ENCODE data around the gene CLMN. TPM values are rescaled to one million over a fixed set of nuclear protein-coding genes. Genes with fewer than 3 reads are reported as not detected.

Gene CLMN
- total RNA-seq, 1 donor from 2014 or later: 7.7 TPM

- no peaks in the 10 kb centered on the region for H3K9me3 Mint-ChIP-seq
- no peaks in the 10 kb centered on the region for H3K27me3 Mint-ChIP-seq (ENCODE audit: low read depth)
- no peak for TF ChIP-seq CTCF (conservative IDR thresholded peaks at IDR 0.05)
- H3K27ac Mint-ChIP-seq (ENCODE audit: unreplicated experiment): peak overlapping the region; percentile 88
- no peak for DNase-seq (ENCODE audit: low read depth, low spot score)
- no peaks in the 10 kb centered on the region for H3K36me3 Mint-ChIP-seq (ENCODE audit: low read depth)
- no peak overlapping the region for H3K4me3 Mint-ChIP-seq
- peaks cover 43% of the 10 kb centered on the region for H3K4me1 Mint-ChIP-seq
These were observed 63.0 kb downstream of the CLMN start for GRCh38 chr14:95256776-95257060.

GRCh38 chr14:95256002-95256775, 63.5 kb downstream of the CLMN start:
- Mint-ChIP-seq H3K36me3 (ENCODE audit: low read depth) (no peaks in the 10 kb centered on the region), H3K4me3 (no peak overlapping the region), H3K9me3 (no peaks in the 10 kb centered on the region), H3K27me3 (ENCODE audit: low read depth) (no peaks in the 10 kb centered on the region), H3K27ac (ENCODE audit: unreplicated experiment) (peak overlapping the region; percentile 88), H3K4me1 (peaks cover 48% of the 10 kb centered on the region)
- TF ChIP-seq CTCF (conservative IDR thresholded peaks at IDR 0.05): no peak
- no peak for DNase-seq (ENCODE audit: low read depth, low spot score)

GRCh38 chr14:95255487-95255886, 64.2 kb downstream of the CLMN start:
- peak; percentile 58 for DNase-seq (ENCODE audit: low read depth, low spot score)
- no peaks in the 10 kb centered on the region for H3K9me3 Mint-ChIP-seq
- H3K4me3 Mint-ChIP-seq: peak overlapping the region; percentile 23
- H3K36me3 Mint-ChIP-seq (ENCODE audit: low read depth): no peaks in the 10 kb centered on the region
- no peak for TF ChIP-seq CTCF (conservative IDR thresholded peaks at IDR 0.05)
- peaks cover 48% of the 10 kb centered on the region for H3K4me1 Mint-ChIP-seq
- H3K27me3 Mint-ChIP-seq (ENCODE audit: low read depth): no peaks in the 10 kb centered on the region
- H3K27ac Mint-ChIP-seq (ENCODE audit: unreplicated experiment): peak overlapping the region; percentile 2

GRCh38 chr14:95255013-95255412, 64.7 kb downstream of the CLMN start:
- no peak for DNase-seq (ENCODE audit: low read depth, low spot score)
- TF ChIP-seq CTCF (conservative IDR thresholded peaks at IDR 0.05): no peak
- peaks cover 52% of the 10 kb centered on the region for H3K4me1 Mint-ChIP-seq
- H3K4me3 Mint-ChIP-seq: peak overlapping the region; percentile 23
- no peaks in the 10 kb centered on the region for H3K27me3 Mint-ChIP-seq (ENCODE audit: low read depth)
- no peaks in the 10 kb centered on the region for H3K36me3 Mint-ChIP-seq (ENCODE audit: low read depth)
- no peaks in the 10 kb centered on the region for H3K9me3 Mint-ChIP-seq
- no peak overlapping the region for H3K27ac Mint-ChIP-seq (ENCODE audit: unreplicated experiment)

- no peak for TF ChIP-seq CTCF (conservative IDR thresholded peaks at IDR 0.05)
- Mint-ChIP-seq H3K4me3 (no peak overlapping the region), H3K9me3 (no peaks in the 10 kb centered on the region), H3K27me3 (ENCODE audit: low read depth) (no peaks in the 10 kb centered on the region), H3K36me3 (ENCODE audit: low read depth) (no peaks in the 10 kb centered on the region), H3K27ac (ENCODE audit: unreplicated experiment) (no peak overlapping the region), H3K4me1 (peaks cover 54% of the 10 kb centered on the region)
- DNase-seq (ENCODE audit: low read depth, low spot score): no peak
These were observed 65.4 kb downstream of the CLMN start for GRCh38 chr14:95254288-95254687.
